ENCODE measurements around the gene NUCB1.

- TF ChIP-seq CTCF (optimal IDR thresholded peaks at IDR 0.05 in 1 of 3, IDR thresholded peaks at IDR 0.05 in 1 of 3, conservative IDR thresholded peaks at IDR 0.05 in 1 of 3; ENCODE audit: extremely low read depth in 1 of 3, insufficient read depth in 2 of 3, low read length in 3 of 3) (no peak), EZH2 (IDR thresholded peaks at IDR 0.05; ENCODE audit: low read length) (no peak)
Observed at GRCh38 chr19:48913114-48913889, 13.2 kb downstream of the NUCB1 start.

Data from keratinocyte (primary cell).